Activated CD8-positive, alpha-beta T cell treated with anti-CD3 and anti-CD28 coated beads, Interleukin-2, amount 10 ng/mL, durations not matched to agents 7 days and 5 days (primary cell): ENCODE measurements around the gene EBF3. TPM values are rescaled to one million over a fixed set of nuclear protein-coding genes. Genes with fewer than 3 reads are reported as not detected.

Experiments used
- ATAC-seq: fragments of 150-1000 bp; cut with Tn5 transposase; one replicate; pipeline ENCODE4 v1.10.0; 2021; ENCODE audit warnings: moderate library complexity
- CTCF ChIA-PET: fragments of 350-600 bp; sonication (Branson Sonifier 250); formaldehyde crosslinking; loops from one replicate; lab custom pipeline; 2021; ENCODE audit warnings: antibody characterized with exemption; lab: Charles Lee
- POLR2A ChIA-PET: fragments of 350-600 bp; sonication (Branson Sonifier 250); formaldehyde crosslinking; loops from one replicate; lab custom pipeline; 2021; ENCODE audit warnings: antibody characterized with exemption; lab: Charles Lee
- DNase-seq: peaks from one replicate; pipeline ENCODE4 v3.0.0-alpha.2; 2020
- H3K27ac Mint-ChIP-seq: one replicate; pipeline ENCODE4 v1.8.0; 2021; ENCODE audit warnings: mild to moderate bottlenecking, mixed read lengths
- H3K27me3 Mint-ChIP-seq: one replicate; pipeline ENCODE4 v1.8.0; 2021; ENCODE audit warnings: low read depth, mixed read lengths
- H3K36me3 Mint-ChIP-seq: one replicate; pipeline ENCODE4 v1.8.0; 2021; ENCODE audit warnings: low read depth, mixed read lengths
- H3K4me1 Mint-ChIP-seq: one replicate; pipeline ENCODE4 v1.8.0; 2021; ENCODE audit warnings: low read depth, mixed read lengths
- H3K4me3 Mint-ChIP-seq: one replicate; pipeline ENCODE4 v1.8.0; 2021; ENCODE audit warnings: mild to moderate bottlenecking, mixed read lengths
- H3K9me3 Mint-ChIP-seq: one replicate; pipeline ENCODE4 v1.8.0; 2022; ENCODE audit warnings: mixed read lengths; ENCODE audit not compliant: insufficient read depth
- total RNA-seq, 2 experiments: library from RNA; stranded (reverse); gene quantifications; one replicate each; pipeline ENCODE4 v1.2.3, GENCODE V29; 2021

The EBF3 gene
- total RNA-seq, 2 experiments from 2014 or later, result not detected

- peaks cover 3% of the 10 kb centered on the region for H3K4me1 Mint-ChIP-seq
- ATAC-seq (no peak), DNase-seq (no peak)
- peaks cover 4% of the 10 kb centered on the region for H3K27me3 Mint-ChIP-seq
- CTCF ChIA-PET, result interaction anchor here (1.9 to 2.4 kb wide), 3 partner anchors 12 to 252 kb away, joined by 4 to 9 read pairs (median 8); no protein-coding TSS in a partner anchor
- no peaks in the 10 kb centered on the region for H3K9me3 Mint-ChIP-seq
- H3K4me3 Mint-ChIP-seq, result no peak overlapping the region
- POLR2A ChIA-PET, result no interaction called here
- H3K36me3 Mint-ChIP-seq, result no peaks in the 10 kb centered on the region
- no peak overlapping the region for H3K27ac Mint-ChIP-seq
Measured at GRCh38 chr10:129875993-129876726, 87.9 kb downstream of the EBF3 start.

DNA sequence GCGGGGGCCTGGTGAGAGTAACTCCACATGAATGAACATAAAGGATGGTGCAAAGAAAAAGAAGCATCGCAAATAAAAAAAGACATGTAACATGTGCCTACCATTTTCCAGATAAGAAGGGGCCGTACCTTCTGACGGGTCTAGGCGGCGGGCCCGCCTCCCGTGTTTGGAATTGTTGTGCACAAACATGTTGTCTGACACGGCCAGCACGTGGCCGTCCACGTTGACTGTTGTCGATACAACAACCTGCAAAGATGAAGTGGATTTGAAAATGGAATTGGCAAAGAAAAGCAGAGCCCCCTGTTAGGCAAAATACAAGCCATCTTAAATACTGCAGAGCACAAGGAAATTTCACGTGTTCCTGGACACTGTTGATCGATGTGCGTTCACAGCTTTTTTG lies 90.7 kb downstream of the EBF3 start:
- Mint-ChIP-seq H3K36me3 (no peaks in the 10 kb centered on the region), H3K9me3 (no peaks in the 10 kb centered on the region), H3K27ac (no peak overlapping the region), H3K27me3 (no peaks in the 10 kb centered on the region), H3K4me1 (peaks cover 5% of the 10 kb centered on the region), H3K4me3 (no peak overlapping the region)
- DNase-seq (no peak), ATAC-seq (no peak)
- POLR2A ChIA-PET, result no interaction called here
- CTCF ChIA-PET, result no interaction called here

GRCh38 chr10:129871966-129872365 lies 92.1 kb downstream of the EBF3 start:
- Mint-ChIP-seq H3K27ac (no peak overlapping the region), H3K27me3 (no peaks in the 10 kb centered on the region)
- ATAC-seq, result no peak

GRCh38 chr10:129870961-129871621 lies 93.0 kb downstream of the EBF3 start:
- DNase-seq, result no peak

More at GRCh38 chr10:129871966-129872365, 92.1 kb downstream of the EBF3 start:
- Mint-ChIP-seq H3K36me3 (no peaks in the 10 kb centered on the region), H3K9me3 (no peaks in the 10 kb centered on the region), H3K4me1 (peaks cover 5% of the 10 kb centered on the region), H3K4me3 (no peak overlapping the region)
- ChIA-PET POLR2A (no interaction called here), CTCF (interaction anchor here (1.2 kb wide), 1 partner anchor 19 kb away, joined by 3 read pairs; no protein-coding TSS in a partner anchor)
- no peak for DNase-seq

DNA sequence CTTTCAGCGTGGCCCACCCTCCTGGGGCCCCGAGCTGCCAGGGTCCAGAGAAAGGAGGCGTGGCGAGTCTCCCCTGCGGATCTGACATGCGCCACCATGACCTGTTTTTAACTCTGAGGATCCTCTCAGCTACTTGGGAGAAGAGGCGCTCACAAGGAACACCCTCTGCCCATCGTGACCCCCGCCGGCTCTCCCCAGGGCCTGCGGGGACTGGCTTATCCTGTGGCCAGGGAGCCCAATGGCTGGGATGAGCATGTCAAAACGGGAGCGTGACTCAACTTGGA lies 93.7 kb downstream of the EBF3 start:
- H3K36me3 Mint-ChIP-seq, result no peaks in the 10 kb centered on the region
- no peak overlapping the region for H3K4me3 Mint-ChIP-seq
- H3K4me1 Mint-ChIP-seq, result peaks cover 5% of the 10 kb centered on the region
- no peak for DNase-seq
- ATAC-seq, result no peak
- CTCF ChIA-PET, result no interaction called here
- no peaks in the 10 kb centered on the region for H3K27me3 Mint-ChIP-seq
- POLR2A ChIA-PET, result interaction anchor here (0.6 kb wide), 1 partner anchor 665 kb away, joined by 4 read pairs; no protein-coding TSS in a partner anchor
- no peaks in the 10 kb centered on the region for H3K9me3 Mint-ChIP-seq
- no peak overlapping the region for H3K27ac Mint-ChIP-seq

More at GRCh38 chr10:129870961-129871621, 93.0 kb downstream of the EBF3 start:
- Mint-ChIP-seq H3K9me3 (no peaks in the 10 kb centered on the region), H3K4me3 (no peak overlapping the region), H3K4me1 (peaks cover 5% of the 10 kb centered on the region), H3K27me3 (no peaks in the 10 kb centered on the region), H3K36me3 (no peaks in the 10 kb centered on the region), H3K27ac (no peak overlapping the region)
- ATAC-seq, result no peak
- POLR2A ChIA-PET, result no interaction called here
- CTCF ChIA-PET, result interaction anchor here (1.2 kb wide), 1 partner anchor 20 kb away, joined by 3 read pairs; no protein-coding TSS in a partner anchor

GRCh38 chr10:129869596-129870473 lies 94.2 kb downstream of the EBF3 start:
- no peaks in the 10 kb centered on the region for H3K9me3 Mint-ChIP-seq
- no peak for ATAC-seq
- ChIA-PET POLR2A (interaction anchor here (0.6 kb wide), 1 partner anchor 664 kb away, joined by 4 read pairs; no protein-coding TSS in a partner anchor), CTCF (no interaction called here)
- DNase-seq, result no peak
- H3K4me1 Mint-ChIP-seq, result peaks cover 5% of the 10 kb centered on the region
- no peak overlapping the region for H3K4me3 Mint-ChIP-seq
- H3K36me3 Mint-ChIP-seq, result no peaks in the 10 kb centered on the region
- H3K27ac Mint-ChIP-seq, result no peak overlapping the region
- no peaks in the 10 kb centered on the region for H3K27me3 Mint-ChIP-seq

GRCh38 chr10:129868449-129869035 lies 95.5 kb downstream of the EBF3 start:
- H3K27ac Mint-ChIP-seq, result no peak overlapping the region
- H3K9me3 Mint-ChIP-seq, result no peaks in the 10 kb centered on the region
- H3K4me3 Mint-ChIP-seq, result no peak overlapping the region
- peaks cover 5% of the 10 kb centered on the region for H3K4me1 Mint-ChIP-seq
- ChIA-PET POLR2A (no interaction called here), CTCF (no interaction called here)
- ATAC-seq (no peak), DNase-seq (no peak)
- H3K27me3 Mint-ChIP-seq, result no peaks in the 10 kb centered on the region
- no peaks in the 10 kb centered on the region for H3K36me3 Mint-ChIP-seq

DNA sequence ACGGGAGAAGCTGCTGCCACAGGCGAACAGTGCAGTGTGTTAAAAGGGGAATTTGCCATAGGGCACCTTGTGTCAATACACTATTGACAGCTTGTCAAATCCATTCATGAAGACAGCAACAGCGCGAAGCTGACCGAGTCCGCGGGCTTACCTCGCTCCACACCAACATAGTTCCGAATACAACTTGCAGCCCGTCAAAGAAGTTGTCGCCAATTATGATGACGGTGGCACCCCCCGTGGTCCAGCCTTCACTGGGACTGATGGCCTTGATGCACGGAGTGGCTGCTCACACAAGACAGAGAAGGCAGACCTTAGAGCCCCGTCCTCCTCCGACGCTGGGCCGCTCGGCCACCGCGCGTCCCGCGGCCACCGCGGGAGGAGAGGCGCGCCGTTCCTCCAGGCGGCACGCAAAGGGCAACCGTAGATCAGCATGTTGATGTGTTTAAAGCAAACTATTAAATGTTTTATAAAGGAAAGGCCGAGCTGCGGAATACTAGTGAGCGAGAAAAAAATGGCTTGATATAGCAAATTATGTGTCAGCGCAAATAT lies 96.4 kb downstream of the EBF3 start:
- H3K4me3 Mint-ChIP-seq, result no peak overlapping the region
- H3K4me1 Mint-ChIP-seq, result peaks cover 5% of the 10 kb centered on the region
- H3K9me3 Mint-ChIP-seq, result no peaks in the 10 kb centered on the region
- no peaks in the 10 kb centered on the region for H3K27me3 Mint-ChIP-seq
- CTCF ChIA-PET, result no interaction called here
- DNase-seq, result no peak
- no peak overlapping the region for H3K27ac Mint-ChIP-seq
- POLR2A ChIA-PET, result no interaction called here
- ATAC-seq, result no peak
- no peaks in the 10 kb centered on the region for H3K36me3 Mint-ChIP-seq

- ChIA-PET CTCF (no interaction called here), POLR2A (no interaction called here)
- H3K4me1 Mint-ChIP-seq, result peaks cover 5% of the 10 kb centered on the region
- DNase-seq, result no peak
- no peaks in the 10 kb centered on the region for H3K9me3 Mint-ChIP-seq
- no peaks in the 10 kb centered on the region for H3K36me3 Mint-ChIP-seq
- H3K27ac Mint-ChIP-seq, result no peak overlapping the region
- no peak overlapping the region for H3K4me3 Mint-ChIP-seq
- no peak for ATAC-seq
- H3K27me3 Mint-ChIP-seq, result no peaks in the 10 kb centered on the region
Measured at GRCh38 chr10:129866894-129867293, 97.2 kb downstream of the EBF3 start.

DNA sequence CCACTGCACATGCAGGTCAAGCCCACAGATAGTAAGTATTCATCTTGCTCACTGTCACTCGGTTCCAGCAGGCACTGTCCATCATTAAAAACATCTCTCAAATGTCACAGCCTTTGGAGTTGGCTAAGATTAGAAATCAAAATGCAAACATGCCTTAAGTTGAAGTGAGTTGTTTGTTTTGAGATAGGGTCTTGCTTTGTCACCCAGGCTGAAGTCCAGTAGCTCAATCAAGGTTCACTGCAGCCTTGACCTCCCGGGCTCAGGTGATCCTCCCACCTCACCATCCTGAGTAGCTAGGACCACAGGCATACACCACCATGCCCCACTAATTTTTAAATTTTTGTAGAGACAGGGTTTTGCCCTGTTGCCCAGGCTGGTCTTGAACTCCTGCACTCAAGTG lies 98.1 kb downstream of the EBF3 start:
- H3K27me3 Mint-ChIP-seq, result no peaks in the 10 kb centered on the region
- ChIA-PET CTCF (no interaction called here), POLR2A (no interaction called here)
- H3K27ac Mint-ChIP-seq, result no peak overlapping the region
- no peak overlapping the region for H3K4me3 Mint-ChIP-seq
- no peaks in the 10 kb centered on the region for H3K4me1 Mint-ChIP-seq
- H3K9me3 Mint-ChIP-seq, result no peaks in the 10 kb centered on the region
- ATAC-seq (no peak), DNase-seq (no peak)
- H3K36me3 Mint-ChIP-seq, result no peaks in the 10 kb centered on the region

DNA sequence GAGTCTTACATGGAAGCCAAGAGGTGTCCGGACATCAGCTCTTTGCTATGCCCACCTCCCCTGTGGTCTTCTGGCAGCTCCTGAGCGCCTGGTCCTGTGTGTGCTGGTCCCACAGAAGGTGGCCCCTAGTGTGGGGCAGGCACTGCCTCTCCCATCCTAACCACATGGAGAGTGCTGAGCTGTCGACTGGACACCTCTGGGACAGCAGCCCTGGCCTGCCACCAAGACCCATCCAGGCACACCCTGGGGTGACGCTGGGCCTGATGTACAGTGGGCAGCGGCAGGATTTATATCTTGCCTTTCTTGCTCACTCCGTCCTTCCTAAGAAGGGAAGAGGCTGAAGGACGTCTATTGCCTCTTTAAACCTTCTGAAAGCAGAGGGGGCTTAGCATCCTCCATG lies 98.7 kb downstream of the EBF3 start:
- CTCF ChIA-PET, result no interaction called here

More for the DNA sequence above, 98.7 kb downstream of the EBF3 start:
- no peak overlapping the region for H3K27ac Mint-ChIP-seq
- DNase-seq (no peak), ATAC-seq (no peak)
- H3K4me3 Mint-ChIP-seq, result no peak overlapping the region
- H3K36me3 Mint-ChIP-seq, result no peaks in the 10 kb centered on the region
- no peaks in the 10 kb centered on the region for H3K4me1 Mint-ChIP-seq
- no peaks in the 10 kb centered on the region for H3K27me3 Mint-ChIP-seq
- POLR2A ChIA-PET, result no interaction called here
- H3K9me3 Mint-ChIP-seq, result no peaks in the 10 kb centered on the region
